Mesenchymal stem cell (in vitro differentiated cells and primary cell): ENCODE results near the gene ATCAY.

Experiments used
- DNase-seq: peaks from one replicate; pipeline ENCODE4 v3.0.0-alpha.2; 2013
- H2AFZ ChIP-seq: one replicate; pipeline ENCODE4 v1.6.1; 2013; ENCODE audit warnings: low read depth, mild to moderate bottlenecking, control low read depth, inconsistent platforms, low read length, moderate library complexity
- H2AK5ac ChIP-seq: 2 replicates; pipeline ENCODE4 v1.6.1; 2013; ENCODE audit warnings: low read length, moderate library complexity, mild to moderate bottlenecking, inconsistent platforms; ENCODE audit not compliant: severe bottlenecking
- H2BK120ac ChIP-seq: one replicate; pipeline ENCODE4 v1.6.1; 2013; ENCODE audit warnings: low read depth, mild to moderate bottlenecking, inconsistent platforms, low read length, moderate library complexity
- H2BK12ac ChIP-seq, 2 experiments: one replicate each; pipeline ENCODE4 v1.6.1; 2013; ENCODE audit warnings: inconsistent platforms in 2 of 2, low read length in 2 of 2, mild to moderate bottlenecking in 2 of 2, moderate library complexity in 2 of 2, control low read depth in 1 of 2
- H2BK15ac ChIP-seq: one replicate; pipeline ENCODE4 v1.6.1; 2013; ENCODE audit warnings: mild to moderate bottlenecking, low read depth, inconsistent platforms; ENCODE audit not compliant: poor library complexity, severe bottlenecking
- H2BK5ac ChIP-seq: 2 replicates; pipeline ENCODE4 v1.6.1; 2013; ENCODE audit warnings: low read depth, mild to moderate bottlenecking, low read length, control low read depth, inconsistent platforms; ENCODE audit not compliant: poor library complexity, severe bottlenecking
- H3K14ac ChIP-seq, 2 experiments: one replicate each; pipeline ENCODE4 v1.6.1; 2013; ENCODE audit warnings: inconsistent platforms in 2 of 2, low read length in 2 of 2, control low read depth in 1 of 2, mild to moderate bottlenecking in 1 of 2, moderate library complexity in 1 of 2
- H3K18ac ChIP-seq, 2 experiments: one replicate each; pipeline ENCODE4 v1.6.1; 2013; ENCODE audit warnings: inconsistent platforms in 2 of 2, low read length in 2 of 2, control low read depth in 1 of 2, low read depth in 1 of 2, mild to moderate bottlenecking in 1 of 2
- H3K23ac ChIP-seq, 2 experiments: one replicate each; pipeline ENCODE4 v1.6.1; 2013; ENCODE audit warnings: inconsistent platforms in 2 of 2, low read length in 2 of 2, mild to moderate bottlenecking in 2 of 2, moderate library complexity in 2 of 2, control low read depth in 1 of 2
- H3K27ac ChIP-seq: 2 replicates; pipeline ENCODE4 v1.5.1; 2013; ENCODE audit warnings: mild to moderate bottlenecking, moderate library complexity, low read length, control low read depth, inconsistent platforms; ENCODE audit not compliant: poor library complexity, severe bottlenecking
- H3K27me3 ChIP-seq, 2 experiments: 2 replicates each; pipeline versions ENCODE4 v1.6.1 to v1.7.0; 2013; ENCODE audit warnings: low read length in 2 of 2, mild to moderate bottlenecking in 2 of 2, moderate library complexity in 2 of 2, control low read depth in 1 of 2, inconsistent platforms in 1 of 2; ENCODE audit not compliant: control insufficient read depth in 1 of 2, insufficient read depth in 1 of 2
- H3K36me3 ChIP-seq, 2 experiments: 2 replicates each; pipeline versions ENCODE4 v1.6.1 to v1.7.0; 2013; ENCODE audit warnings: low read length in 2 of 2, control low read depth in 1 of 2, inconsistent platforms in 1 of 2, low read depth in 1 of 2, mild to moderate bottlenecking in 1 of 2; ENCODE audit not compliant: insufficient read depth in 2 of 2, control insufficient read depth in 1 of 2
- H3K4ac ChIP-seq, 2 experiments: one replicate each; pipeline ENCODE4 v1.6.1; 2013; ENCODE audit warnings: inconsistent platforms in 2 of 2, low read length in 2 of 2, mild to moderate bottlenecking in 2 of 2, moderate library complexity in 2 of 2, control low read depth in 1 of 2, low read depth in 1 of 2
- H3K4me1 ChIP-seq: 2 replicates; pipeline ENCODE4 v1.6.1; 2013; ENCODE audit warnings: low read depth, low read length, control low read depth; ENCODE audit not compliant: control insufficient read depth, insufficient read depth
- H3K4me2 ChIP-seq: 2 replicates; pipeline ENCODE4 v1.6.1; 2013; ENCODE audit warnings: low read length, mild to moderate bottlenecking, inconsistent platforms; ENCODE audit not compliant: poor library complexity, severe bottlenecking
- H3K4me3 ChIP-seq, 2 experiments: 2 replicates each; pipeline versions ENCODE4 v1.5.1 to v1.7.0; 2013; ENCODE audit warnings: low read length in 2 of 2, mild to moderate bottlenecking in 2 of 2, control low read depth in 1 of 2, low read depth in 1 of 2; ENCODE audit not compliant: insufficient read depth in 1 of 2
- H3K79me1 ChIP-seq: replicated peaks from 2 replicates; pipeline ENCODE4 v1.6.1; 2013; ENCODE audit warnings: mild to moderate bottlenecking, control low read depth, low read length, inconsistent platforms; ENCODE audit not compliant: poor library complexity, severe bottlenecking
- H3K9ac ChIP-seq: 2 replicates; pipeline ENCODE4 v1.7.0; 2013; ENCODE audit warnings: mild to moderate bottlenecking, low read length, moderate library complexity
- H3K9me3 ChIP-seq: 2 replicates; pipeline ENCODE4 v1.7.0; 2013; ENCODE audit warnings: mild to moderate bottlenecking, low read length; ENCODE audit not compliant: control insufficient read depth
- H4K8ac ChIP-seq: one replicate; pipeline ENCODE4 v1.6.1; 2013; ENCODE audit warnings: inconsistent platforms, mild to moderate bottlenecking, low read length, moderate library complexity
- H4K91ac ChIP-seq: one replicate; pipeline ENCODE4 v1.6.1; 2013; ENCODE audit warnings: mild to moderate bottlenecking, low read length, inconsistent platforms
- WGBS: methylation state at CpG from one replicate; pipeline ENCODE4 v1.1.7; 2013; ENCODE audit warnings: mixed read lengths; 5-methylcytosine and 5-hydroxymethylcytosine counted together

The ATCAY gene

DNA sequence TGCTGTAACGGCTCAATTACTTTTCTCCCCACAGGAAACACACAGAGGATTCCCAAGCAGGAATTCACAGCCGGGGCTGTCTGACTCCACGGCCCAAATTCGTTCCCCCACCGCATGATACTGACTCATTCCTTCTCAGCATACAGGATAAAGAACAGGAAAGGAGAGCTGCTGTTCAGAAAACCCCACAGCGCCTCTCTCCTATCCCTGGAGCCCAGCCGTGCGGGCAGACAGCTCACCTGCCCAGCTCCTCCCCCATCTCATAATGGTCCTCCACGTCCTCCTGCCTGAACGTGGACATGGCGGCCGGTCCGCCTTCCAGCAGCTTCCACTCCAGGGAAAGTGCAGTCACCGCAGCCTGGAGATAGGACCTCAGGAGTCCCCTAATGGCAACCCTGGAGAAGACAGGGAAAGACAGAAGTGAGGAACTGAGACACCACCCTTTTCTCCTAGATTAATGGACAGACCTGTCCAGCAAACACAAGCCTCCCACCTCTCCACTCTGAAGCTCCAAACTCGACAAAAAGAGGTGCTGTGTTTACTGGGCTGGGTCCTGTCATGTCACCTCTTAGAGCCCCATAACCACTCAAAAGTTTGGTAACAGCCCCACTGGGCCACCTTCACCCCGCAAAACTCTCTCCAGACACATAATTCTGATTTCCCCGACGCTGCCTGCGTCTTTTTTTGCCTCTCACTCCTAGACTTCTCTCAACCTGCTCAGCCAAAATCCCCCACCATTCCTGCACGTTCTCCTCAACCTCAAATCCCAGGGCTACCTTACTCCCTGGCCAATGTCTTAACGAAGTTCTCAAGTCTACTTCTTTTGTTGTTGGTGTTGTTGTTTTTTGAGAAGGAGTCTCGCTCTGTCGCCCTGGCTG is 89.2 kb downstream of the ATCAY start:
- H2BK120ac ChIP-seq = peak overlapping the region; percentile 54
- peak overlapping the region; percentile 13 for H2BK15ac ChIP-seq
- H2AK5ac ChIP-seq = peak overlapping the region; percentile 99
- peaks cover under 1% of the 10 kb centered on the region for H3K79me1 ChIP-seq
- H2BK5ac ChIP-seq = peak overlapping the region; percentile 93
- peak overlapping the region; percentile 89 for H3K9ac ChIP-seq
- H3K36me3 ChIP-seq = peaks cover 40% of the 10 kb centered on the region in 2 experiments
- no peaks in the 10 kb centered on the region for H3K9me3 ChIP-seq
- H3K18ac ChIP-seq = peak overlapping the region; percentile 52 to 95
- H3K27me3 ChIP-seq = no peaks in the 10 kb centered on the region
- 2% methylated on average over 21 of the region's 23 CpGs for WGBS
- peak overlapping the region; percentile 100 for H3K27ac ChIP-seq
- peak overlapping the region; percentile 79 to 97 for H3K4me3 ChIP-seq
- peak overlapping the region; percentile 30 for H4K91ac ChIP-seq
- H4K8ac ChIP-seq = no peak overlapping the region
- peak overlapping the region; percentile 73 to 91 for H3K4ac ChIP-seq
- peak overlapping the region; percentile 92 for H3K4me2 ChIP-seq
- peak overlapping the region; percentile 28 to 98 for H3K14ac ChIP-seq
- no peak overlapping the region for H3K23ac ChIP-seq
- no peak overlapping the region for H2AFZ ChIP-seq
- peaks cover 27% of the 10 kb centered on the region for H3K4me1 ChIP-seq
- peak overlapping the region; percentile 78 to 86 for H2BK12ac ChIP-seq
- DNase-seq = peak; percentile 87

DNA sequence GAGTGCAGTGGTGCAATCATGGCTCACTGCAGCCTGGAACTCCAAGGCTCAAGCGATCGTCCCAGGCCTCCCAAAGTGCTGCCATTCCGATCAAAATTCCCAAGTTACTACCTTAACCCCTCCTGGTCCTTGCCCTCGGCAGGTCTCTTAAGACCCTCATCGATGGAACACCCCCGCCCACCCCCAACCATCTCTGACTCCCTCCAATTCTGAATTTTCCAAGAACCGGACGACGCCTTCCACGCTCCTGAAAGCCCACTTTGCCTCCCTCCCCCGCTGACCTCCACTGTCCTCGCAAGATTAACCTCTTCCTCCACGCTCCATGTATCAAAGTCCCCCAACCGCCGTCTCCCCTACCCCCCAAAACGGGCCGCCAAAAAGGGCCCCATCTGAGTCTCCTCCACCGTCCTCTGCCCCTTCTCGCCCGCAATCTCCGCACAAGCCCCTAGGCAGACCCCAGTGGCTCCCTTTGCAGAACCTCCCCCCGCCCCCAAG is 89.9 kb downstream of the ATCAY start:
- peak overlapping the region; percentile 98 for H2BK120ac ChIP-seq
- peak overlapping the region; percentile 100 for H3K27ac ChIP-seq
- peak overlapping the region; percentile 92 for H3K4me2 ChIP-seq
- no peaks in the 10 kb centered on the region for H3K9me3 ChIP-seq
- H3K27me3 ChIP-seq = no peaks in the 10 kb centered on the region
- H3K36me3 ChIP-seq = peaks cover 39% of the 10 kb centered on the region in 2 experiments
- H3K23ac ChIP-seq = peak overlapping the region; percentile 60 to 92
- peak overlapping the region; percentile 7 for H2AFZ ChIP-seq
- peak overlapping the region; percentile 94 for H2BK5ac ChIP-seq
- no peaks in the 10 kb centered on the region for H3K79me1 ChIP-seq
- DNase-seq = no peak
- peak overlapping the region; percentile 79 to 97 for H3K4me3 ChIP-seq
- peak overlapping the region; percentile 83 for H4K91ac ChIP-seq
- H3K9ac ChIP-seq = peak overlapping the region; percentile 89
- H3K4me1 ChIP-seq = peaks cover 27% of the 10 kb centered on the region
- peak overlapping the region; percentile 80 for H2AK5ac ChIP-seq
- H4K8ac ChIP-seq = peak overlapping the region; percentile 75
- peak overlapping the region; percentile 87 to 92 for H3K4ac ChIP-seq
- H2BK15ac ChIP-seq = peak overlapping the region; percentile 52
- under 1% methylated on average over 21 of the region's 22 CpGs for WGBS
- H2BK12ac ChIP-seq = peak overlapping the region in 1 of 2 experiments; percentile 86
- H3K18ac ChIP-seq = peak overlapping the region; percentile 95 to 99
- peak overlapping the region; percentile 97 to 98 for H3K14ac ChIP-seq

DNA sequence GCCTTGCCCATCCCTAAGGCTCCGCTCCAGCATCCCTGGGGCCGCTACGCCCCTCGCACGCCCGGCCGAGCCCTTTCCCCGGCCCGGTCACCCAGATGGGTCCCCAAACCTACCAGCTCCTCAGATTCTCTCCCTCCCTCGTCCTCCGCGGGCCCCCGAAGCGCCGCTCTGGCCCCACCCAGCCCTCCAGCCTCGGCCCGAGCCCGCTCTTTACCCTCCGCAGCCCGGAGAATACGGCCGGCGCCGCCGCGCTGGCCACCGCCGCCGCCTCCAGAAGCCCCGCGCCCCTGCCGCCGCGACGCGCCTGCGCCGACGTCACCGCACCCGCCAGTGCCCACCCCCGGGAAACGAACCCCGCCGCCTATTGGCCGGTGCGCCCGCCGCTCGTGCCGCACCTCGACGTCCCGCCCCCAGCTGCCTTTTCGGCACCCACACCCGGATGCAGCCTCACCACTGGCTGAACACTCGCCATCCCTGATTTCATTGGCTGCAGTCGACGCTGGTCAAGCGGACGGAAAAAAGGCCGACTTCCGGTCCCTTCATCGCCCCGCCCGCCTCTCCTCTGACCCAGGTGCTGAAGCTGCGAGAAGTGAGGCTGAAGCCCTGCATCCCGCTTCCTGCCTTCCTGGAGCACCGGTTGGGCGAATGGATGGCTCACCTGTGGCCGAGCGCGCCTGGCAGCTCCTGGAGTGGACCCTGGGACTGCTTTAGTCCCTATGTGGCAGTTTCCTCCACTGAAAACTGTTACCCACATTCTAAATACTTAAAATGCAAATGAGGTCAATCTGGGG is 90.5 kb downstream of the ATCAY start, which contains the start of gene DAPK3:
TSS of gene DAPK3 (minus strand) at position 292 of the 791 bp plus-strand sequence. CDS start 1,364 bp downstream, outside the sequence.
- peak; percentile 98 for DNase-seq
- H4K8ac ChIP-seq = peak within 1 kb of the TSS; percentile 75
- peak within 1 kb of the TSS; percentile 52 for H2BK15ac ChIP-seq
- H3K14ac ChIP-seq = peak within 1 kb of the TSS; percentile 97 to 98
- H3K36me3 ChIP-seq = peaks cover 39 to 40% of the 10 kb centered on the region in 2 experiments
- H3K9ac ChIP-seq = peak within 1 kb of the TSS; percentile 89
- H3K18ac ChIP-seq = peak within 1 kb of the TSS; percentile 95 to 99
- H2BK12ac ChIP-seq = peak within 1 kb of the TSS; percentile 78 to 86
- H3K4me1 ChIP-seq = peaks cover 26% of the 10 kb centered on the region
- H3K9me3 ChIP-seq = no peaks in the 10 kb centered on the region
- peak within 1 kb of the TSS; percentile 83 for H4K91ac ChIP-seq
- peak within 1 kb of the TSS; percentile 87 to 92 for H3K4ac ChIP-seq
- peak within 1 kb of the TSS; percentile 99 for H2AK5ac ChIP-seq
- H2AFZ ChIP-seq = peak within 1 kb of the TSS; percentile 7
- H3K79me1 ChIP-seq = no peaks in the 10 kb centered on the region
- H3K4me3 ChIP-seq = peak within 1 kb of the TSS; percentile 79 to 97
- no peaks in the 10 kb centered on the region for H3K27me3 ChIP-seq
- peak within 1 kb of the TSS; percentile 92 for H3K4me2 ChIP-seq
- peak within 1 kb of the TSS; percentile 60 to 92 for H3K23ac ChIP-seq
- peak within 1 kb of the TSS; percentile 100 for H3K27ac ChIP-seq
- peak within 1 kb of the TSS; percentile 98 for H2BK120ac ChIP-seq
- WGBS = under 1% methylated on average over 73 of the region's 73 CpGs
- H2BK5ac ChIP-seq = peak within 1 kb of the TSS; percentile 94
